ENCODE measurements around the gene OCA2.
A peak's percentile ranks its signal among the peaks of the same experiment; 100 is the strongest.

Gene OCA2

DNA sequence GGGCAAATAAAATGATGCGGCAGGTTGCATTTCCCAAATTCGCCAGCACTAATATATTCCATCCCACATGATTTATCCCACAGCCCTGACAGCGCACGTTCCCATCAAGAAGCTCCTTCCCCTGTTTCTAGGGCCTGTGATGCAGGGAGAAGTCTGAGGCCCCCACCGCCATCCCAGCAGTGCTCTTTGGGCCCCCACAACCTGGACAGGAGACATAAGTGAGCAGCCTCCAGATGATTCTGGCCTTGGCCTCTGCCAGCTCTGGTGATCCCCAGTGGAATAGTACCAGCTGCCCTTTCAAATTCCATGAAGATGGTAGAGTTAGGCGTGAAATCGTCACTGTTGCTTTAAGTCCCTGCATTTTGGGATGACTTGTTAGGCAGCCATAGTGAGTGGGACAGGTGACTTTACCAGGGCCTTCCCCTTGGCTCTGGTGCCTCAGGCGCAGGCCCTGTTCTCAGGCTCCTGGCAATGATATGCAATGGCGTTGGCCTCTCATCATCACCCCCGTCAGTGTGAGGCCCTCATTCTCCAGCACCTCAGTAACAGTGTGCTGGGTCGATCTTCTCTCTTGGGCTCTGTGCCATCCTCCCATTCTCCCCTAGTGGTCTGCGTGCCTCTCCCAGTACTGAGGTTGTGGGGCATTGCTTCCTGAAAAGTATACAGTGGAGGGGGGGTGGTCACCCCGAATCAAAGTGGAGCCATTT, 263.7 kb downstream of the OCA2 start:
- DNase-seq = no peak

DNA sequence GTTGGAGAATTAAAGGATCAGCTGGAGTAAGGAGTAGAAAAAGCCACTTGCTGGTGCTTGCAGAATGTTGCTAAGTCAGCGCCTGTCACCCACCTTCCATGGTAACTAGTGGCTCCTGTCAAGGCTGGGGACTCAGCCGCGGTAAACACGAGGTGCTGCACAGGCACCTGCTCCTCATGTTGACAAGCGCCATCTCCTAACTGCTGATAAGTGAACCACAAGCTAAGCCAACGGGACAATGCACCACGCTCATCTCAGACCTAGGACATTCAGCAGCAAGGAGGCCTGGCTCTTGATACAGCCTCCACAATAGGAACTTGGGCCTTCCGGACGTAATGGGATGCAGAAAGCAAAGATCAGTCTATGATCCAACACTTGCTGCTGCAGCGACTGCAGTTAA, 264.4 kb downstream of the OCA2 start:
- DNase-seq = no peak

DNA sequence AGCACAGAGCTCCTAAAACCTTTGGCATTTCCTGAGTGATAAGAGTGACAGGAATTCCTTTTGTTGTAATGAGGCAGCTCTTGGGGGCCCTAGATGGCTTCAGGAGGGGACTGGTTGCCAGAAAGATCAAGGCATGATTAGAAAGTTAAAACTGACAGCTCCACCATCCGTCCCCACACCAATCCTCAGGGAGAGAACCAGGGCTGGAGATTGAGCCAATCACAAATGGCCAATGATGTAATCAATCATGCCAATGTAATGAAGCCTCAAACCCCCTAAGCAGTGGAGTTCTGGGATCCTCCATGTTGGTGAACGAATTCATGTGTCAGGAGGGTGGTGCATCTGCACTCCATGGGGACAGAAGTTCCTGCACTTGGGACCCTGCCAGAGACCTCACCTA, 265.1 kb downstream of the OCA2 start:
- DNase-seq = no peak

GRCh38 chr15:27833178-27833577, 265.9 kb downstream of the OCA2 start:
- no peak for DNase-seq

- no peak for DNase-seq
These were observed 266.9 kb downstream of the OCA2 start for GRCh38 chr15:27832237-27832596.

- DNase-seq = no peak
These were observed 267.5 kb downstream of the OCA2 start for GRCh38 chr15:27831384-27832236.

- DNase-seq = no peak
These were observed 270.4 kb downstream of the OCA2 start for GRCh38 chr15:27828746-27829145.

DNA sequence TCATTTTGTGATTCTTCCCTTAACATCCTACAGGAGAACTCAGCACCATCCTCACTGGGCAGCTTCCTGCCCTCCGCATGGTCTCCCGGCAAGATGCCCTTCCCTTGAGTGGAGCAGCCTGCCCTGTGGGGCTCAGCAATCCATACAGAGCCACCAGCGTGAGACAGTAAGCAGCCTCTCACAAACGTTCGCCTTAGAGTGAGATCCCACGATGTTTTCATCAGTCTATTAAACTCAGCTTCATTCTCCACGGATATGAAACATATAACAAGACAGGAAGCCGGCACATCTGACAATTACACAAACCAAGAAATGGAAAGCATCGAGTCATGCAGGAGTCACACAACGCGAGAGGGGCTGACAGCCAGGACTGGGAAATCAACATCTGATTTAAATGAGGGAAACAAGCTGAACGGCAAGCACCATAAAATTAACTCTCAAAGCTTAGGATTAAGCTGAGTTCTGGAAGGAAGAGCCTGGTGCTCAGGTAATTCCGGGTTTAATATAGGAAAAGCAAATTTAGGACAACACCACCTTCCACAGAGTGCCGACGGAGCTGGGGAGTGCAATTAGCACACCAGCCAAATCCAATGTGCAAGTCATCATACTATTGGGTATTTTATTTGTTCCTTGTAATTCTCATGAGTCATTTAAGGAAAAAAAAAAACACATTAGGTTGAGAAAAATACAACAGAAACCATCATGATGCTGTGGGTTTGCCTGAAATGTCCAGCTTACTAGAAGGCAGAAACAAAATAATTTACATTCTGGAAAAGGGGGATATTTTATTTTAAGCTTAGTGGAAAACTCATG, 272.0 kb downstream of the OCA2 start:
- no peak for DNase-seq

DNA sequence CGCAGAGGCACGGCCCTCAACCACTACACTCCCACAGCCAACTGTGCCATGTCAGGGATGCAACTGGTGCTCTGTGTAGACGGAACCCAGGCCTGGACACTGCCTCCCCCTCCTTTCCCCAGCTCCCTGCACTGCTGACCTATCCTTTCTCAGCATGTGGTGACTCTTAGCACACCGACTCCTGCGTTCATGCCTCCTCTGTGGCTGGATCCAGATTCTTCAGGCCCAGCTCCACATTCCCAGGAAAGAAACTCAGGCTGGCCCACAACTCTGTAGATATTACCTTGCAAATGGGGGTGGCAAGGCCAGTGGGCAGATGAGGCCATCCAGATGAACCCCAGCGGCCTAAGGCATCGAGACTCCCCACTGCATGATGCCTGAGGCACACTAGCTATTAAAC, 272.7 kb downstream of the OCA2 start:
- no peak for DNase-seq

- peak; percentile 45 for DNase-seq
These were observed 274.2 kb downstream of the OCA2 start for GRCh38 chr15:27824841-27825422.

DNA sequence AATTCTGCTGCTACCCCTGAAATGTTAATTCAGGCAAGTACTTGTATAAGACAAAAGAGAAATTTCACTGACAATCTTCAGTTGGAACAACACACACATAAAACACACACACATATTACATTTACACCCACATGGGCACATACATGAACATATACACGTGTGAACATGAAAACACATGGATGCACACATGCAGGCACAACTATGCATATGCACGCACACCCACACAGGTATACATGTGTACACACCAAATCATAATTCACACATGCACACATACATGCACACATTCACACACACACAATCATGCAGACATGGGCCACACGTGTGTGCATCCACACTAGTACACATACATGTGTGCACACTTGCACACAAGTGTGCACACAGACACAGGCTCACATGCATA, 277.8 kb downstream of the OCA2 start:
- DNase-seq = no peak

GRCh38 chr15:27820722-27821121, 278.4 kb downstream of the OCA2 start:
- DNase-seq = no peak

DNA sequence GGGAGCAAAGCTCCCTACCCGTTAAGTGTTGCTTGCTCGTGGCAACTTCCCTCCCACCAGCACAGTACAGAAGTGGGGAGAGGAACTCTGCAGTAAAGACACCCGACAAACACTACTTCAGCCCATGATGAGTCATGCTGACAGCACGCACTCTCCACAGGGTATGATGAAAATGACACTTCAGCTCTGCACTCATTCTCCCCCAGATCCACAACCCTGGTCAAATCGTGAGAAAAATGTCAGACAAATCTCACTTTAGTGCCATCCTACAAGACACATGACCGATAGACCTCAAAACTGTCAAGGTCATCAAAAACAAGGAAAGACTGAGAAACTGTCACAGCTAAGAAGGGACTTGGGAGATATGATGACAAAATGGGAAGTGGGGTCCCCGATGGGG, 278.9 kb downstream of the OCA2 start:
- DNase-seq = peak; percentile 7

GRCh38 chr15:27817258-27817657, 281.9 kb downstream of the OCA2 start:
- no peak for DNase-seq

- DNase-seq = no peak
These were observed 282.3 kb downstream of the OCA2 start for GRCh38 chr15:27816790-27817189.

DNA sequence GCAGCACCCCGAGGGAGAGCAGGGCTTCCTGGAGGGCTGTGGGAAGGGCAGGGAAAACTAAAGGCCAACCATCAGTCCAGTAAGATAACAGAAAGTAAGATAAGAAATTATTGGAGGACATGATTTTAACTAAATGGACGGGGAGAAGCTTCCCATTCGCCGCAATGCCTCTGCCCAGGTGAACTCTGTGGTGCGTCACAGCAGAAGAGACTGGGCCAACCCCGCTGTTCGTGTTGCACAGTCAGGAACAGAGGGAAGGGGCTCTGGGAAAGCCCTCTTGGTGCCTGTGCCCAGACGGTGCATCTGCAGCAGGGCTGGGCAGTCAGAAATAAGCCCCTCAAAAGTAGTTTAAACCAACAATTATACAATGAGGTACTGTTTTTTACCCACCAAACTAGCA, 284.1 kb downstream of the OCA2 start:
- DNase-seq = no peak

GRCh38 chr15:27813139-27813538, 286.0 kb downstream of the OCA2 start:
- DNase-seq = no peak

- no peak for DNase-seq
These were observed 290.9 kb downstream of the OCA2 start for GRCh38 chr15:27808182-27808581.

GRCh38 chr15:27807335-27807734, 291.8 kb downstream of the OCA2 start:
- DNase-seq = no peak

GRCh38 chr15:27806396-27806795, 292.7 kb downstream of the OCA2 start:
- DNase-seq = no peak

GRCh38 chr15:27805261-27806220, 293.6 kb downstream of the OCA2 start:
- no peak for DNase-seq

Data from NCI-H69 (cell line).